Type B pancreatic cell (in vitro differentiated cells): ENCODE results near the gene SKOR1. TPM values are rescaled to one million over a fixed set of nuclear protein-coding genes. Genes with fewer than 3 reads are reported as not detected.

Source experiments
- DNase-seq: peaks from one replicate; pipeline ENCODE4 v3.0.0; 2021; ENCODE audit warnings: mixed read lengths; ENCODE audit not compliant: unreplicated experiment; ENCODE audit errors: extremely low spot score
- H3K27ac Mint-ChIP-seq: 2 replicates; pipeline ENCODE4 v1.8.0; 2021; ENCODE audit warnings: mild to moderate bottlenecking, mixed read lengths
- H3K27me3 Mint-ChIP-seq: 2 replicates; pipeline ENCODE4 v1.8.0; 2021; ENCODE audit warnings: mixed read lengths
- H3K36me3 Mint-ChIP-seq: 2 replicates; pipeline ENCODE4 v1.8.0; 2021; ENCODE audit warnings: mixed read lengths
- H3K4me1 Mint-ChIP-seq: one replicate; pipeline ENCODE4 v1.8.0; 2021; ENCODE audit warnings: mixed read lengths; ENCODE audit not compliant: unreplicated experiment
- H3K4me3 Mint-ChIP-seq: 2 replicates; pipeline ENCODE4 v1.8.0; 2021; ENCODE audit warnings: mild to moderate bottlenecking, mixed read lengths
- H3K9me3 Mint-ChIP-seq: 2 replicates; pipeline ENCODE4 v1.8.0; 2021; ENCODE audit warnings: mixed read lengths
- total RNA-seq: library from RNA; stranded (reverse); gene quantifications from 2 replicates; pipeline ENCODE4 v1.2.1, GENCODE V29; 2021; ENCODE audit warnings: low replicate concordance
- TF ChIP-seq, protein P1 (sequence below): fragments of 200-600 bp; sonication (generic); conservative IDR thresholded peaks from 2 replicates; pipeline ENCODE4 v1.5.0; 2021; ENCODE audit warnings: antibody characterized with exemption, mild to moderate bottlenecking

The SKOR1 gene
- total RNA-seq, 1 donor from 2014 or later, result 0.65 TPM

DNA sequence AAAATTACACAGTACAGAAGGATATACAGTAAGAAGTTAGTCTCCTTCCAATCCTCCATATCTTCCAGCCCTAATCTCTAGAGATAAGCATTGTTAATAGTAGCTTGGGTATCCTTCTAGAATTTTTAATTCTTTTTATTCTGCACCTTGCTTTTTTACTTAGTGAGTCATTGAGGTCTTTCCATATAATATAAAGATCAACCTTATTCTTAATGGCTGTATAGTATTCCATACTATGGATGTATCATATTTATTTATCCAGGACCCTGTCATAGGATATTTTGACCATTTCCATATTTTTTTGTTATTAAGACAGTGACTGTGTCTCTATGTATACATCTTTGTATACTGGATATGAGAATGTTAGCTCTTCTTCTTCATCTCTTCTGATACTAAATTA lies 36.3 kb upstream of the SKOR1 start:
- DNase-seq, result no peak
- H3K27ac Mint-ChIP-seq, result no peak overlapping the region
- H3K9me3 Mint-ChIP-seq, result no peaks in the 10 kb centered on the region
- H3K4me3 Mint-ChIP-seq, result no peak overlapping the region
- H3K36me3 Mint-ChIP-seq, result peaks cover 8% of the 10 kb centered on the region
- H3K27me3 Mint-ChIP-seq, result peaks cover 3% of the 10 kb centered on the region
- TF ChIP-seq, protein P1, sequence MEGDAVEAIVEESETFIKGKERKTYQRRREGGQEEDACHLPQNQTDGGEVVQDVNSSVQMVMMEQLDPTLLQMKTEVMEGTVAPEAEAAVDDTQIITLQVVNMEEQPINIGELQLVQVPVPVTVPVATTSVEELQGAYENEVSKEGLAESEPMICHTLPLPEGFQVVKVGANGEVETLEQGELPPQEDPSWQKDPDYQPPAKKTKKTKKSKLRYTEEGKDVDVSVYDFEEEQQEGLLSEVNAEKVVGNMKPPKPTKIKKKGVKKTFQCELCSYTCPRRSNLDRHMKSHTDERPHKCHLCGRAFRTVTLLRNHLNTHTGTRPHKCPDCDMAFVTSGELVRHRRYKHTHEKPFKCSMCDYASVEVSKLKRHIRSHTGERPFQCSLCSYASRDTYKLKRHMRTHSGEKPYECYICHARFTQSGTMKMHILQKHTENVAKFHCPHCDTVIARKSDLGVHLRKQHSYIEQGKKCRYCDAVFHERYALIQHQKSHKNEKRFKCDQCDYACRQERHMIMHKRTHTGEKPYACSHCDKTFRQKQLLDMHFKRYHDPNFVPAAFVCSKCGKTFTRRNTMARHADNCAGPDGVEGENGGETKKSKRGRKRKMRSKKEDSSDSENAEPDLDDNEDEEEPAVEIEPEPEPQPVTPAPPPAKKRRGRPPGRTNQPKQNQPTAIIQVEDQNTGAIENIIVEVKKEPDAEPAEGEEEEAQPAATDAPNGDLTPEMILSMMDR, result no peak
- peaks cover 25% of the 10 kb centered on the region for H3K4me1 Mint-ChIP-seq

DNA sequence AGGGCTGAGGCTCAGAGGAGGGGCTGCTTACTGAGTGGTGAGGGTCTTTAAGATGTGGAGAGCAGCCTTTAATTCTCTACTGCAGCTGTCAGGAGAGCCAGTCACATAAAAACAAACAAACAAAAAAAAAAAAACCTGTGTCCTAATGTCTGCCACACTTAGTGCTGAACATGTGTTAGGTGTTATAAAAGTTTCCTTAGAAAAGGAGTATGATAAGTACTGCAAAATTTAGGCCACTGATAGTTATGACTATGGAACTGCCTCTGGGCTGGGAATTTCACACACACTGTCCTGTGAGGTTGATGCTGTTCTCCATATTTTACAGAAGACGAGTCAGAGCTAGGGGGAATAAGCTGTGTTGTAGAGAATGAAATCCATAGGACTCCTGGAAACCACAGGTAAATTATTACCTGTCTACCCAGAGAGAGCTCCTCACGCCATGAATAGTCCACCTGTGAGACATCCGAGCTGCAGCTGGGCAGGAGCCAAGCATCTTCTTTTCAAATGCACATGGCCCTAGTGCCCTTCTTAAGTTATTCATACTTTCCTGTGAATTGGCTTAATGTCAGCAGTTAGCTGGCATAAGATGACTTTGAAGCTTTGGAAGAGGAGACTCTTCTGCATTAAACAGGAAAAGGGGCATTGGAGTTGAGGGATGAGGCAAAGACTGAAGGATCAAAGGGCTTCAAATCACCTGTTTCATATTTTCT lies 34.5 kb upstream of the SKOR1 start:
- Mint-ChIP-seq H3K27me3 (peaks cover under 1% of the 10 kb centered on the region), H3K9me3 (peaks cover 11% of the 10 kb centered on the region), H3K4me3 (no peak overlapping the region), H3K27ac (no peak overlapping the region), H3K36me3 (peaks cover 10% of the 10 kb centered on the region), H3K4me1 (peaks cover 25% of the 10 kb centered on the region)
- TF ChIP-seq, protein P1, result no peak
- no peak for DNase-seq

DNA sequence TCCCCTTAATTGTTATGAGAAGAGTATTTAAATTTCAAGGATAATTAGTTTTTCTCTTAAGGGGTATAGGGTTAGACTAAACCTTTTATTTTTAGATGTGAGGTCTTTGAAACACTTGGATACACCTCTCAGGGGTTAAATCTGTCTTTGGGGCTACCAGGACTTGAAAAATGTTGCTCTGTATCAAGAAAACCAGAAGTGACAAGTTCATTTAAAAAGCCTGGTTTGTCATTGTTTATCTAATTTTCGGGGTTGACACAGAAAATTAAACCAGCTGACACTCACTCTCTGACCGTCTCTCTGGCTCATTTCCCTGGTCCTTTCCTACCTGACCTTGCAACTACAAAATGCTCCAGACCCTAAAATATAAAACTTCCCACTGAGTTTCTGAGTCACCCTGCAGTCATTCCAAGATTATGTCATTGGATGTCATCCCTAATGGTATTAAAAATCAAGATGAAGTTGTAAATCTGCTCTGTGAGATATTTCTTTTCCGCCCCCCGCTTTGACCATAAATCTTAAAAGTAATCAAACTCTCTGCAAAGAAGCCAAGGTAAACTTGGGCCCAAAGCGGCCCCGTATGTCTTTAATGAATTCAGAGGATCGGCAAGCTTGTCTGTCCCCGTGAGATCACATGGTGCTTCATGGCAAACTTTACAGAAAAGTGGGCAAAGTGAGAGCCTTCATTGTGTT lies 32.9 kb upstream of the SKOR1 start:
- peaks cover 11% of the 10 kb centered on the region for H3K9me3 Mint-ChIP-seq
- H3K4me1 Mint-ChIP-seq, result peaks cover 25% of the 10 kb centered on the region
- no peak overlapping the region for H3K27ac Mint-ChIP-seq
- no peak for DNase-seq
- no peak overlapping the region for H3K4me3 Mint-ChIP-seq
- no peaks in the 10 kb centered on the region for H3K27me3 Mint-ChIP-seq
- peaks cover 10% of the 10 kb centered on the region for H3K36me3 Mint-ChIP-seq
- TF ChIP-seq, protein P1, result no peak

DNA sequence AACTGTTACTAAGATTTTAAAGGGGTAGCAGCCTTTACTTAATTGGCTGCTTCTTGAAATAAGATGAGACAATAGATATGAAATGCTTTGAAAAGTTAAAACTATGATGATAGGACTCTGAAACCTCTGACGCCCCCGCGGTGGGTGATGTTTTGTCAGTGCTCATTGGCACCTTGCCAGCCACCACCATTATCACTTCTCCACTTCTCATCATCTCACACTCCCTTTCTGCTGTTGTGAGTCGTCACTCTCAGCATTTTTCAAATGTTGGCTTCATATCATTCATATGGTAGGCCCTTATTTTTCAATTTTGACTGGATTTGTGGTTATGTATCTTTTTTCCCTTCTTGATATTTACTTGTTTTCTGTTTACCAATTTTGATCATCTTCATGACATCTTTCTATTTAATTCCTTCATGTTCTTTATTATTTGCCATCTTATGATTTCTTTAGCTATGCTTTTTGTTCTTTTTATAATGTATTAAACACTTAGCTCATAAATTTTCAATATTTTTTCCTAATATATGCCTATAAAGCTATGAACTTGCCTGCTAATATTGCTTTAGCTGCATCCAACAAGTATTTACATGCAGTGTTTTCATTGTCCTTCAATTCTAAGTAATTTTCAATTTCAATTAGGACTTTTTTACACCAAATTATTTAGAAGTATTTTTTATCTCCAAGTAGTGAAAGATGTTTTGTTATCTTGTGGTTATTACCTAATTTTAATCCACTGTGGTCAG lies 30.3 kb upstream of the SKOR1 start:
- TF ChIP-seq, protein P1, result no peak
- Mint-ChIP-seq H3K36me3 (peaks cover 10% of the 10 kb centered on the region), H3K27ac (no peak overlapping the region), H3K9me3 (peaks cover 11% of the 10 kb centered on the region), H3K4me3 (no peak overlapping the region), H3K27me3 (no peaks in the 10 kb centered on the region), H3K4me1 (peaks cover 25% of the 10 kb centered on the region)
- DNase-seq, result no peak

DNA sequence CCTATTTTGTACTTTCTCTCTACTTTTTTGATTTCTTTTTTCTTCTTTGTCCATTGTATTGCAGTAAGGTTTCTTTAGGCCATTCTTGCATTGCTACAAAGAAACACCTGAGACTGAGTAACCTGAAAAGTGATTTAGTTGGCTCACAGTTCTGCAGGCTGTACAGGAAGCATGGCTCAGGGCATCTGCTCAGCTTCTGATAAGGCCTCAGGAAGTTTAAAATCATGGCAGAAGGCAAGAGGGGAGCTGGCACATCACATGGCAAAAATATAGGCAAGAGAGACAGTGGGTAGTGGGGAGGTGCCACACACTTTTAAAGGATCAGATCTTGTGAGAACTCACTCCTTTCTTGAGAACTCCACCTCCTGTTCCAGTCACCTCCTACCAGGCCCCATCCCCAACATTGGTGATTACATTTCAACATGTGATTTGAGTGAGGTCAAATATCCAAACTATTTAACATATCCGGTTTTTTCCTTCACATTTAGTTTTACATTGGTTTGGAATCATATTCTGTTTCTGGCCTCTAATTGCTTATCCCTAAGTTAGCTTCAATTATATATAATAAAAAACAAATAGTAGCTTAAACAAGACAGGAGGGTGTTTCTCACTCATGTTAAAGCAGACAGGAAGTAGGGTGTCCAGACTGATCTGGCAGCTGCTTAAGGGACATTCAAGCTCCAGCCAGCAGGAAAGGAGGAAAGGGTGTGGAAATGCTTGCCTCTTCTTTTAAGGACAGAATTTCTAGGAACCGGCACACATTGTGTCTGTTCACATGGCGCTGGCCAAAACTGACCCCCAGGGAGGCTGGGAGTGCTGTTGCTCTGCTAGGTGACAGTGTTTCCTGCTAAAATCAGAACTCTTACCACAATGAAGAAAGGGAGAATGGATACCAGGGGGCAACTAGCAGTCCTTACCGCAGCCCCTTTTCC lies 28.8 kb upstream of the SKOR1 start:
- TF ChIP-seq, protein P1, result no peak
- peaks cover 10% of the 10 kb centered on the region for H3K36me3 Mint-ChIP-seq
- H3K27ac Mint-ChIP-seq, result no peak overlapping the region
- DNase-seq, result peak; percentile 31
- H3K4me3 Mint-ChIP-seq, result no peak overlapping the region
- H3K4me1 Mint-ChIP-seq, result peaks cover 14% of the 10 kb centered on the region
- no peaks in the 10 kb centered on the region for H3K27me3 Mint-ChIP-seq
- H3K9me3 Mint-ChIP-seq, result peaks cover 11% of the 10 kb centered on the region
